PC-9 (cell line): Measurements from ENCODE around the gene OSGIN1. TPM values are rescaled to one million over a fixed set of nuclear protein-coding genes. Genes with fewer than 3 reads are reported as not detected.
"Not testable (repeated sequence)": the region's sequence is repeated elsewhere in the genome, so short reads cannot be mapped to it uniquely, and the experiment has no call there.

Experiments
- BruUV-seq: library from RNA; stranded (reverse); fragments of 400-500 nt; replicated peaks from 2 replicates; lab custom pipeline; 2021; lab: Mats Ljungman, UMichigan
- CTCF ChIA-PET: fragments of 300-600 bp; sonication (Branson Sonifier 250); formaldehyde crosslinking; loops from one replicate; lab custom pipeline; 2022; ENCODE audit warnings: antibody characterized with exemption; lab: Charles Lee
- POLR2A ChIA-PET: fragments of 300-600 bp; sonication (Branson Sonifier 250); formaldehyde crosslinking; loops from one replicate; lab custom pipeline; 2022; ENCODE audit warnings: antibody characterized with exemption; ENCODE audit not compliant: unreplicated experiment; lab: Charles Lee
- DNase-seq, 2 experiments: peaks; one replicate each; pipeline versions ENCODE4 v3.0.0 to v3.0.0-alpha.2; 2015 to 2022; ENCODE audit warnings: mixed read lengths in 1 of 2
- H2AFZ ChIP-seq: fragments of 200-600 bp; sonication (generic); 2 replicates; pipeline ENCODE4 v1.8.1; 2017; ENCODE audit warnings: antibody characterized with exemption
- H3F3A ChIP-seq: fragments of 200-600 bp; sonication (generic); 2 replicates; pipeline ENCODE4 v1.8.1; 2017; ENCODE audit warnings: antibody characterized with exemption, mild to moderate bottlenecking, low read depth; ENCODE audit not compliant: insufficient read depth
- H3K27ac ChIP-seq: fragments of 200-600 bp; sonication (generic); 2 replicates; pipeline ENCODE4 v1.6.1; 2016; ENCODE audit warnings: mixed run types
- H3K27me3 ChIP-seq: fragments of 200-600 bp; sonication (generic); 2 replicates; pipeline ENCODE4 v1.6.1; 2016; ENCODE audit warnings: low read depth, mixed run types; ENCODE audit not compliant: insufficient read depth
- H3K36me3 ChIP-seq: fragments of 200-600 bp; sonication (generic); 2 replicates; pipeline ENCODE4 v1.6.1; 2016; ENCODE audit warnings: low read depth, mixed run types
- H3K4me1 ChIP-seq: fragments of 200-600 bp; sonication (generic); replicated peaks from 2 replicates; pipeline ENCODE4 v1.6.1; 2016; ENCODE audit warnings: mixed run types; ENCODE audit not compliant: insufficient read depth
- H3K4me2 ChIP-seq: fragments of 200-600 bp; sonication (generic); 2 replicates; pipeline ENCODE4 v1.6.1; 2017; ENCODE audit warnings: mixed run types
- H3K4me3 ChIP-seq: fragments of 200-600 bp; sonication (generic); 2 replicates; pipeline ENCODE4 v1.6.1; 2016; ENCODE audit warnings: mixed run types
- H3K79me2 ChIP-seq: fragments of 200-600 bp; sonication (generic); 2 replicates; pipeline ENCODE4 v1.6.1; 2017; ENCODE audit warnings: low read depth, mixed run types
- H3K9me2 ChIP-seq: fragments of 200-600 bp; sonication (generic); 2 replicates; pipeline ENCODE4 v1.8.1; 2017; ENCODE audit warnings: mild to moderate bottlenecking; ENCODE audit not compliant: insufficient read depth
- H3K9me3 ChIP-seq: fragments of 200-600 bp; sonication (generic); 2 replicates; pipeline ENCODE4 v1.8.1; 2016; ENCODE audit warnings: low read depth; ENCODE audit not compliant: insufficient read depth
- H4K20me1 ChIP-seq: fragments of 200-600 bp; sonication (generic); 2 replicates; pipeline ENCODE4 v1.8.1; 2017; ENCODE audit not compliant: insufficient read depth
- CTCF ChIP-seq: fragments of 200-600 bp; sonication (generic); conservative IDR thresholded peaks from 2 replicates; pipeline ENCODE4 v1.6.1; 2017; ENCODE audit warnings: mixed run types, antibody characterized with exemption, mild to moderate bottlenecking, moderate library complexity
- EZH2 ChIP-seq: fragments of 200-600 bp; sonication (generic); IDR thresholded peaks from 2 replicates; pipeline ENCODE4 v1.8.0; 2017; ENCODE audit warnings: antibody characterized with exemption, low read depth
- intact Hi-C: fragments of 100-400 bp; cut with micrococcal nuclease; formaldehyde crosslinking; loops from one replicate; pipeline ENCODE4 v1.10.0; 2022; ENCODE audit not compliant: unreplicated experiment
- total RNA-seq: library from RNA; stranded (reverse); gene quantifications from 2 replicates; pipeline ENCODE4 v1.2.3, GENCODE V29; 2021

OSGIN1 gene
- total RNA-seq, 1 experiment from 2014 or later, result 44.8 TPM

GRCh38 chr16:83940119-83940518 lies 12.9 kb upstream of the OSGIN1 start:
- Histone ChIP-seq H3K9me3 (no peaks in the 10 kb centered on the region), H3K79me2 (no peaks in the 10 kb centered on the region), H3F3A (no peaks in the 10 kb centered on the region; the same call in 1 of the 2 replicates), H2AFZ (no peak overlapping the region), H3K27me3 (no peaks in the 10 kb centered on the region), H3K9me2 (no peaks in the 10 kb centered on the region), H3K27ac (no peak overlapping the region), H3K4me1 (no peaks in the 10 kb centered on the region), H3K4me3 (no peak overlapping the region), H3K4me2 (no peak overlapping the region), H3K36me3 (no peaks in the 10 kb centered on the region), H4K20me1 (no peaks in the 10 kb centered on the region)
- intact Hi-C loops, result no loop called here
- BruUV-seq, result no TSS peak
- ChIA-PET CTCF (no interaction called here), POLR2A (no interaction called here)
- TF ChIP-seq EZH2 (no peak), CTCF (no peak)
- DNase-seq, result no peak

GRCh38 chr16:83940630-83941378 lies 12.2 kb upstream of the OSGIN1 start:
- BruUV-seq, result no TSS peak
- CTCF ChIA-PET, result no interaction called here
- Histone ChIP-seq H3K36me3 (no peaks in the 10 kb centered on the region), H3K4me3 (no peak overlapping the region), H3K4me2 (no peak overlapping the region), H2AFZ (no peak overlapping the region), H3K9me2 (no peaks in the 10 kb centered on the region), H3F3A (no peaks in the 10 kb centered on the region; the same call in 1 of the 2 replicates), H3K27me3 (no peaks in the 10 kb centered on the region), H3K4me1 (no peaks in the 10 kb centered on the region), H4K20me1 (no peaks in the 10 kb centered on the region), H3K27ac (no peak overlapping the region), H3K79me2 (no peaks in the 10 kb centered on the region), H3K9me3 (no peaks in the 10 kb centered on the region)
- TF ChIP-seq EZH2, result no peak
- TF ChIP-seq CTCF, result no peak
- POLR2A ChIA-PET, result no interaction called here
- intact Hi-C loops, result no loop called here
- DNase-seq, result no peak

- H3K4me3 ChIP-seq, H3K79me2 ChIP-seq, H3K36me3 ChIP-seq, H3K27ac ChIP-seq, H3F3A ChIP-seq, CTCF ChIA-PET, POLR2A ChIA-PET, intact Hi-C loops, H3K4me2 ChIP-seq, H2AFZ ChIP-seq, H3K9me3 ChIP-seq, BruUV-seq, H3K4me1 ChIP-seq, H4K20me1 ChIP-seq, H3K9me2 ChIP-seq, DNase-seq, H3K27me3 ChIP-seq: not testable (repeated sequence)
Measured at GRCh38 chr16:83941546-83941945, 11.5 kb upstream of the OSGIN1 start.
